Cardiac septum (tissue), 1 donor: ENCODE measurements around the gene MEF2C. TPM values are rescaled to one million over a fixed set of nuclear protein-coding genes. Genes with fewer than 3 reads are reported as not detected.
"Not testable (repeated sequence)": the region's sequence is repeated elsewhere in the genome, so short reads cannot be mapped to it uniquely, and the experiment has no call there.

Experiments used
- DNase-seq: peaks from one replicate; pipeline ENCODE4 v3.0.0-alpha.2; 2020; ENCODE audit warnings: low spot score
- intact Hi-C: fragments of 100-400 bp; cut with DNase I; formaldehyde crosslinking; loops from one replicate; pipeline ENCODE4 v1.14.0; 2022
- total RNA-seq: library from RNA; stranded (reverse); fragmentation: NEBNext Ultra II Directional; extraction: Animal tissue kit (Norgen Biotek cat#: 25700); gene quantifications from one replicate; pipeline ENCODE4 v1.2.1, GENCODE V29; 2021
- donor health status: DM: no; HTN: no; CAD: no.

MEF2C gene
- total RNA-seq, 1 donor from 2014 or later, result 64.6 TPM

DNA sequence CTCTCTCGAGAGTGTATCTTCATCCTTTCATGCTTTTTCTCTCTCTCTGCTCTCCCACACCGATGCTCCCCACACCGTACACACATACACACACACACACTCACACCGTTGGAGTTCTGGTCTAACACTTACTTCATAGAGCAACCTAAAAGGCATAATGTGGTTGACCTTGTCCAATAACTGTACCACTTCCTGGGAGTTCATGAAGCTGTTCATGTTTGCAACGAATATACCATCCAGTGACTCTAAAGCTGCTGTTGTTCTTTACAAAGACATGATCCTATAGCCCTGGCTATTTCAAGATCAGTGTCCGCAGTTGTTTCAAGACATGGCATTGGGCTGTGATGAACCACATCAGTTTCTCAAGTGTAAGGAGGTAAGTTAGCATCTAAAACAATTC is 10.0 kb downstream of the MEF2C start:
- DNase-seq, result no peak
- intact Hi-C loops, result no loop called here

DNA sequence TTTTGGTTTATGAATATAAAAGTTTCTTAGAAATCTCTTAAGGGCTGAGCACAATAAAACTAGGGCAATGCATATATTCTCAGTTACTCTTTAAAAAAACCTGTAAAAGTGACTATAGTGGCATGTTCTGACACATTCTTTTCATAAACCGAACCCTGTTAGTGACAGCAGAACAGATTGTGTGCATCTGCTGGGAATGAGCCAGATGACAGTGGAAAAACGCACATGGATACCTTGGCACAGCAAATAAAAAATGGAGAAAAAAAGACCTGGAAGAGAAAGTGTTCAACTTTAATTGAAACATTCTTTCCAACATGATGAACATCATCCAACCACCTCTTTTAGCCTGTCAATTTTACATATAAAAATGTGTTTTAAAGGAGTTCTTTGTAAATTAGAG is 12.7 kb downstream of the MEF2C start:
- DNase-seq, result no peak
- intact Hi-C loops, result no loop called here

DNA sequence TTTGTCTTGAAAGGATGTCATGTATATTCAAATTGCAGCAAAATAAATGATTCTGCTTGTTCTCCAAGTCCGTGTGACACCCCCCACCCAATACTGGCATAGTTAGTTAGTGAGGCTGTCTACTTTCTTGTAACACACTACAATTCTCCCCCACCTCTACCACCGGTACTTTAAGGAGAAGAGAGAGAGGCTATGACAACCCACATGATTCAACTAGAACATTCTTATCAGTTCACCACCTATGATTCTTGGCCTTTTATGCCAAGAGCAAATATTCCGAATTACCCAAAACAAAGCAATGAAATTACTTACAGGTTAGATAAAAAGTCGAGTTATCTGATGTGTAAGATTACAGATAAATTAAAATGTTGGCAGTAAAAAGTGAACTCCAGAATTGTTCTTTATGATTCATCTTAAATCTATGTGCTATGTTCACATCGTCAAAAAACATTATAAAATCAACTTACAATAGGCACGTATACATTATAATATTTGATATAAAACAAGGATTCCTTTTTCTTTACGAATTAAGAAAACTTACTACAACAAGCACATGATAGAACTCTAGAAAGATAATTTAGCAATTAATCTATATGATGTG is 14.4 kb downstream of the MEF2C start:
- DNase-seq, result no peak
- intact Hi-C loops, result no loop called here

DNA sequence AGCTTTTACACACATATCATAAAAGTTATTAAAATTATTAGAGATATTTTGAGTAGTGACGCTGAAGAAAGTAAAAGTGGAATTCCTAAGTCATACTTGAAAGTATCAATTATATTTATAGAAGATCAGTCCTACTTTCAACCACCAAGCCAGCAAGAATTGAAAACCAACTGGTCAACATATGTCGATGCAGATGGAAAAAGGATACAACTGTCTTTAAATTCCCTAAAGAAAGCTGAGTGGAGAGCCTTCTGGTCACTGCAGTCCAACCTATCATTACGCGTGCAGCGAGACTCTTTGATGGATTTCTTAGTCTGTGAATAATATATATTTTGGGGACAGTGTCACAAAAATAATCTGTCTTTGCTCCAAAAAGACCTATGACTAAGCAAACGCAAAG is 15.3 kb downstream of the MEF2C start:
- intact Hi-C loops, result no loop called here
- no peak for DNase-seq

DNA sequence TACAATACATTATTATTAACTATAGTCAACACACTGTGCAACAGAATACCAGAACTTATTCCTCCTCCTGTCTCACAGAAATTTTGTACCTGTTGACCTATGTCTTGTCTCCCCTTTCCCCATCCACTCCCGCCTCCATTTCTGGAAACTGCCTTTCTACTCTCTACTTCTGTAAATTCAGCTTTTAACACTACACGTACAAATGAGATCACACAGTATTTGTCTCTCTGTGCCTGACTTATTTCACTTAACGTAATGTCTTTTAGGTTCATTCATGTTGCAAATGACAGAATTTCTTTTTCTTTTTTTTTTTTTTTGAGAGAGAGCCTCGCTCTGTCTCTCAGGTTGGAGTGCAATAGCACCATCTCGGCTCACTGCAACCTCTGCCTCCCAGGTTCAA is 19.5 kb downstream of the MEF2C start:
- DNase-seq, result no peak
- intact Hi-C loops, result no loop called here

DNA sequence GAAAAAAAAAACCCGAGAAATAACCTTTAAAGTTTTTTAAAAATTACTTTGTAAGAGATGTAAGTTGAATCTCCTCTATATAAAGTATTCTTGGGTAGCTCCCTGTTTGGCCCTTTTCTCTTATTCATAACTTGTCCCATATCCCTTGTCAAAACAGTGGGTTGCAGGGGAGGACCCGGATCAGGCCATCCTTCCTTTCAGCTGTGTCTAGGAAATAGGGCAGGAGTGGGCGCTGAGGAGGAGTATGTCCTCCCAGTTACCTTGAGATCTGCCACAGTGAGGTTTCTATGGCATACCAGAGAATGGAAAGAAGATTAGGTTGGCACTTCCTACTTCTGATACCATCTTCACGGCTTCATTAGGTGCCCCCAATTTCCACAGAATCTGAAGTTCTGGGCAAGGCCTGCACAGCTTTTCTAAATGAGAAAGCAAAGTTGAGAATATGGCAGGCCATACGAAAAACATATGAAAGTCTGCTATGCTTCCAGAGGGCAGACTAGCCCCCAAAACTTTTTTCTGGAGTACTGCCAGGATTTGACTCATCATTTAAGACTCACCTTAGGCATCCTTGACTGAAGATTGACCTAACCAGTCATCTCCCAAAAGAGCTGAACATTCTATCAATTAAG is 20.3 kb downstream of the MEF2C start:
- intact Hi-C loops, result no loop called here
- DNase-seq, result no peak

DNA sequence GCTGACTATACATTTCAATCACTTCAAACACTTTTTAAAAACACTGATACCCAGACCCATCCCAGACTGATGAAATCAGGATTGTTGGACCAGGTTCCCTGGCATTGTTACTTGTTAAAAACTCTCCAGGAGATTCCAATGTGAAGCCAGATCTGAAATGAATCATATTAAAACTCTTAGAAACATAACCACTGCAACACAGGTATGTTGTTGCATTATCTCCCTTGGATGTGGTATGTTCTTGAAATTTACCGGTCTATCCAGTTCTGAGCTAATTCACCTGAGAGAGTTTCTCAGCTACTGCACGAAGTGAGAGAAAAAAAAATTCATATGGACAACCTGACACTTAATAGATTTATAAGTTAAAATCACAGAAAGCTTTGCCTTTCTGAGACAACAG is 21.8 kb downstream of the MEF2C start:
- intact Hi-C loops, result no loop called here
- DNase-seq, result no peak

DNA sequence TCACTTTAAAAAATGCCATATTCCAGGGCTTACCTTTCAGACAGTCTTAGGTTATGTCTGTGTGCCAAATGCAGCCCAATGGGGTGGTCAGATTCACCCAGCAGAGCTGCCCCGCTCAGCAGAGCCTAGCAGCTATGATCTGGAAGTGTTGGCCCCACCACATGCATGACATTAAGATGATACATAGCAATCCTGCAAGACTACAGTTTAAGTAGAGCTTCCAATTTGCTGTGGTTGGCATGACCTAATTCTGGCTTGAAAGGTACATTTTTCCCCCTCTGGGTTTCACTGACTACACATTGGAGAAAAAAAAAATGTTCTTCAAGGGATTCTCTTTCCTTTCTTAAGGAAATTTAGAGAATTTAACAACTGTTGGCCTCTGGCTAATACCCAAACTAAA is 22.5 kb downstream of the MEF2C start:
- DNase-seq, result no peak
- intact Hi-C loops, result no loop called here

DNA sequence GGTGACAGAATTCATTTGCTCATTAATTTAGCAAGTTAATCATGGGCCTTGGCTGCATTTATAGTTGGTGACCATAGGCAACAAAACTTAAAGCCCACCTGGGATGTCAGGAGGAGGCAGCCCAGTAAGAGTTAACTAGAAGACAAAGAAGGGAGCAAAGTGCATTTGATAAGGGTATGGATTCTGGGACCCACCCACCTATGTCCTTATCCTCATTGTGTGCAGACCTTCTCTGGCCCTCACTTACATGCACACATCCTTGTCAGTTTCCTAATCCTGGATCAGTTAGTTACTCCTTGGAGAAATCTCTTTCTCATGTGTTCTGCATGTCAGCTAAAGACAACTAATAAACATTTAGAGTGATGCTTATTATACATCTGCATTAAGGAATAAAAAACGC is 24.6 kb downstream of the MEF2C start:
- intact Hi-C loops, result no loop called here

DNA sequence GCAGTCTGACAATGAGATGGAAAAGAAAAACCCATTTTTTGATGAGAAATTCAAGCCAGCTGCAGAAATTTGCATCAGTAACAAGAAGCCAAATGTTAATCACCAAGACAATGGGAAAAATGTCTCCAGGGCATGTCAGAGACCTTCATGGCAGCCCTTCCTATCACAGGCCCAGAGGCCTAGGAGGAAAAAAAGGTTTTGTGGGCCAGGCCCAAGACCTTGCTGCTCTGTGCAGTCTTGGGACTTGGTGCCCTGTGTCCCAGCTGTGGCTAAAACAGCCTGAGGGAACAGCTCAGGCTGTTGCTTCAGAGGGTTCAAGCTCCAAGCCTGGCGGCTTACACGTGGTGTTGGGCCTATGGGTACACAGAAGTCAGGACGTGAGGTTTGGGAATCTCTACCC is 26.6 kb downstream of the MEF2C start:
- DNase-seq, intact Hi-C loops: not testable (repeated sequence)

More for the DNA sequence above, 24.6 kb downstream of the MEF2C start:
- no peak for DNase-seq

DNA sequence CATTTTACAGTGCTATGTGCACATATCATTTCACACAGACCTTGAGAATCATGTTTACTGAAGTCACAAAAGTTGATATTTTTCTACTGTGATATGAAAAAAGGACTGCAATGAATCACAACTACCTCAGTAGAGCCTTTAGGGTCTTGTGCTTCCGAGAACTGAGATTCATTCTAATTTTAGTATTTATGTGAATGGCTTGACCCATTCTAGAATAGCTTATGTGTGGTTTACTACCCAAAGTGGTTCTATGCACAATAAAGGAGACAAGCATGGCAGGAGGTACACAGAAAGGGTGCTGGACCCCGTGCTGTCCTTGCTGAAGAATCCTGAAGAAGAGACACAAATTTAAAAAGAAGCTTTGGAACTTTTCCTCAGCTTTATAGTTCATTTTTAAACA is 28.2 kb downstream of the MEF2C start:
- intact Hi-C loops, result no loop called here
- no peak for DNase-seq

DNA sequence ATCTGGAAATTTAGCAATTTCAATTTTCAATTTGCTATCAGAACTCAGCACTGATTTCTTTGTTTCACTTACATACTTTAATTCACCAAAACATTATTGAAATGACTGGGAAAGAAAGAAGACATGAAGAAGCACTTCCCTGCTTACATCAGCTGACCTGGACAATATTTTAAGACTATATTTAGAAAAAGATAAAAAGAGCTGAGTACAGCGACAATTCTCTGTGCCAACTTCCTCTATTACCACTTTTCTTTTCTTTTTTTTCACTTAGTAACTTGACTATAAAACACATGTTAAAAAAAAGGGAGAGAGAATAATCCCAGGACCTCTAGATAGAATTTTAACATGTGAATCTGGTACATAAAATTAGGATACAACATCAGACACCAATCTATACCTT is 35.6 kb downstream of the MEF2C start:
- DNase-seq, result no peak

DNA sequence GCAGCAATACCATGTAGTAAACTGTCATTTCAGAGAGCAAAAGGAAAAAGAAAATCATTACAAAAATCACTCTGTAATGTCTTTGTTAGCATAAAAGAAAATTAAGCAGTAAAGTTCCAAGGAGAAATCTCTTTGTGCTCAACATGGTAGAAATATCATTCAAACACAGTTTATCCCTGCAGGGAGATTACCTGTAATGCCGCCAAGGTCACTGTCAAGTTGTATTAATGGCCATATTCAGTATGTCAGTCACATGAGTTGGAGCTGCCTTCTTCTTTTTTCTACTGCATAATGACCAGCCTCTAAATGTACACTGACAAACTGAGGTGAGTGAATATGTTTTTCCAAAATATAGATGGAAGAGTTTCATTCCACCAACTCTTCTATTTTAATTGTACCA is 36.5 kb downstream of the MEF2C start:
- DNase-seq, result no peak
- intact Hi-C loops, result no loop called here

More for the DNA sequence above, 35.6 kb downstream of the MEF2C start:
- intact Hi-C loops, result no loop called here

DNA sequence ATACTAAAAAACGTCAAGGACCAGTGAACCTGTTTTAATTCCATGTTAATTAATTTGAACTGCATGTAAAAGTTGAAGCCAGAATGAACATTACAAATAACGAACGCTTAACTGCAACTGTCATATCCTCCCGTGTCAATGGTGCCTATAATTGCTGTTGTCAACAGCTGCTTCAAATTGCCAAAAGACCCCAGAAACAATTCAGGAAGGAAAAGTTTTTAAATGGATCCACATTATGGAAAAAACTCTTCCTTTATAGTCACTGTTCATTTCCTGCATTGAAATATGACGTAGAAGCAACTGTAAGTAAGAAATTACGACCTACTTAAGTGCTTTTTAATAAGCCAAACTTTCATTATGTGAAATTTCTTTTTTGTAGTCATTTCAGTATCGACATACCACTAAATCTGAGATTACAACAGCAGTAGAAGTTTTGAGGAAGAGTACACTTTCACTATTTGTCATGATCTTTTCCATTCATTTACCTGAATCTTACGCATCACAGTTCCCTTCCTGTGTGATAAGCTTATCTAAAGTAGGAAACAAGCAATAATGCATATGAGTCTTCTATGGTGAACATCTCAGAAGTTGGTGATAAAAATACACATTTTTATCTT is 37.8 kb downstream of the MEF2C start:
- intact Hi-C loops, result no loop called here

DNA sequence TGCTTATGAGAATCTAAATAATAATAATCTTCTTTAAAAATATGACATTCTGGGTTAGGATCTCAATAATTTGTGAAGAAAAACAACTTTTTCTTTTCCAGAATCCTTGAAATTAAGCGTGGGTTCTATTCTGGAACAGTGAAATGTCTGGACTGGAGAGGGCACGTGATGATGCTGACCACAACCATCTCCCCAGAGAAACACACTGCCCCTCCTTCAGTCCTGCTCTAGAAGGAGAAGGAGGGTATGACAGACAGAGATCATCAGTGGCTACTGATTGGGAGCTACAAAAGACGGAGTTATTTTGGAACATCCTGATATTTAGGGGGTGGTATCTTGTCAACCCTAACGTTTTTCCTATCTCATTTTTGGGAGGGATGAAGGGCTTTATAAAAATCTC is 40.2 kb downstream of the MEF2C start:
- intact Hi-C loops, result no loop called here
- DNase-seq, result no peak

More for the DNA sequence above, 37.8 kb downstream of the MEF2C start:
- DNase-seq, result no peak

DNA sequence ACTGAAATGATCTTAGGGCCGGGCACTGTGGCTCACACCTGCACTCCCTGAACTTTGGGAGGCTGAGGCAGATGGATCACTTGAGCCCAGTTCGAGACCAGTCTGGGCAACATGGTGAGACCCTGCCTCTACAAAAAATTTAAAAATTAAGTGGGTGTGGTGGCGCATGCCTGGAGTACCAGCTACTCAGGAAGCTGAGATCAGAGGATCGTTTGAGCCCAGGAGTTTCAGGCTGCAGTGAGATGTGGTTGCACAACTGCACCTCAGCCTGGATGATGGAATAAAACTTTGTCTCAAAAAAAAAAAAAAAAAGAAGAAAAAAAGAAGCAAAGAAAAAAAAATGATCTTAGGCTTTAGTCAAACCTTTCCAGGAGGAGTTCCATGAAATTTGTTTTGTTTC is 41.8 kb downstream of the MEF2C start:
- no peak for DNase-seq
- intact Hi-C loops, result no loop called here

DNA sequence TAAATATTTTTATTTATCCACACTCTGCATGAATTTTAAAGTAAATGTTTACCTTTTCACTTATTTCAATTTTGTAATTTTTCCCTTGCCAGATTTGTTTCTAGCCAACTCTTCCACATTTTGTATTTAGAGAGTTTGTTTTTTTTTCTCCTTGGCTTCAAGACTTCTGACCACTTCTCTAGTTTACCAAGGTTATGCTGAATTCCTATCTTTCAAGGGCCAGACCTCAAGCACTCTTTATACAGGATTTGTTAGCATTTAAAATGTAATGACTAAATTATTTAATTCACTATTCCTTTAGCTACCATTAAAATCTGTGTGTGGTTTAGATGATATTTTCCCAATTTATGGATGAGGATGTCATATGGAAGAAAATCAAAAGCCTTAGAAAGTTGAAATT is 42.5 kb downstream of the MEF2C start:
- intact Hi-C loops, result no loop called here
- no peak for DNase-seq

DNA sequence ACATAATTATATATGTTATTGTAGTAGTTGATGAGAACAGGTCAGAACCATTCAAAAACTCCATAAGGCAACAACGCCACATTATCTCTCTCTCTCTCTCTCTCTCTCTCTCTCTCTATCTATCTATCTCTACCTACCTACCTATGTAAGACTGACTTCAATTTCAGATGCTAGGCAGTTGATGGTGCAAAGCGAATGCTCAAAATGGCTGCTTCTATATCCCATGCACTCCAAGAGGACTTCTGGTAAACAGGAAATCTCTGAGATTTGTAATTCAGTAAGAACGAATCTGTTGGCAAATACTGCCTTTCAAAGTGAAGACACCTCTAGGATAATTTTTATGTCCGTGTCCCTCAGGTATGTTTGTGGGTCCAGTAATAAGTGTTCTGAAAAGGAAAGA is 43.7 kb downstream of the MEF2C start:
- intact Hi-C loops, result no loop called here
- DNase-seq, result no peak

DNA sequence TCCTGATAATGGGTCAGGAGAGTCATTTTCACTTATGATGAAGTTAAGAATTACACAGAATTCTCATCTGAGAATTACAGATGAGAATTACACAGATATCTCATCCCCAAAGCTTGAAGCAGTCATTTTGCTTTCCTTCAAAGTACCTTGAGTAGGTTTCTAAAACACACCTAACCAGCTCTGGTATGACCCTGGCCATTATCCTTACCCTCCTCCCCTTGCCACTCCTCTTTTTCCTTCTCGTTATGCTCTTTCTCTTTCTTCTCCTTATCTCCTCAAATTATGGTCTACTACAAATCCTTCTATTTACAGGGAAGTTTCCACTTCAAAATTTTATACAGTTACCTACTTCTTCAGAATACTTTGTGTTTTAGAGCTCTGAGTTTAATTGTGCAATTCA is 44.5 kb downstream of the MEF2C start:
- intact Hi-C loops, result no loop called here
- no peak for DNase-seq

DNA sequence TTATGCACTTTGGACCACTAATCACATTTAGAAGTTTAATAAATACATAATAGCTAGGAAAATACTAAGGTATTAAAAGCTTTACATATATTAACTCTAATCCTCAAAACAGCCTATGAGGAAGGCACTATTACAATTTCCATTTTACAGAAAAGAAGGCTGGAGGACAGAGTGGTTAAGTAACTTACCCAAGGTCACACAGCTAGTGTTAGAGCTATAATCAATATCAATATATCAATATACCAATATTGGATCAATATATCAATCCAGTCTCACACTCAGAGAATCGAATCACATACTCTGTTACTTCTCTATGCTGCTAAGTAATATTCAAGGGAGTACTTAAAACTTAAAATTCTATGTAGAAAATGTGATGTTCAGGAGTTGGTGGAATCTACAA is 45.2 kb downstream of the MEF2C start:
- intact Hi-C loops, result no loop called here
- DNase-seq, result no peak

DNA sequence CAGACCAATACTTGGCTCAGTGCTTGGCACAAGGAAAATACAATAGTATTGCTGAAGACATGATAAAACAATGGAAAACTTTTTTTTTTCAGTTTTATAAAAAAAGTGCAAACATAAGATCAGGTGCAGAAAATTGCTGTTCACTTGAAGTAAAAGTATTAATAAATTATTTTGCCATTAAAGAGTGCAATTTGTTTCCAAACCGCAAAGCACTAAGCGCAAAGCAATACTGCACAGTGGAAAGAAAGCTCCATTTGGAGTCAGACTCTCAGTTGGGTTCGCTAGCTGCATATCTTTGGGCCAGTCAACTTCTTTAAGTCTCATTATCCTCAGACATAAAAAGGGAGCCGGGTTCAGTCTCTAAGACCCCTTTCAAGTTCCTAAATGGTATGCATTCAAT is 45.8 kb downstream of the MEF2C start:
- intact Hi-C loops, result no loop called here
- no peak for DNase-seq
